HL-60 (cell line): ENCODE measurements around the gene CHSY1.
A peak's percentile ranks its signal among the peaks of the same experiment; 100 is the strongest.

ENCODE experiments used
- DNase-seq, 2 experiments: peaks; one replicate each; pipeline ENCODE4 v3.0.0-alpha.2; 2010 to 2020; ENCODE audit warnings: low read depth in 1 of 2, low spot score in 1 of 2
- H3K27ac ChIP-seq: fragments of 250-450 bp; sonication (Bioruptor Pico); replicated peaks from 2 replicates; pipeline ENCODE4 v1.5.1; 2020; ENCODE audit warnings: mild to moderate bottlenecking, moderate library complexity
- H3K27me3 ChIP-seq: fragments of 250-450 bp; sonication (Bioruptor Pico); 2 replicates; pipeline ENCODE4 v1.5.1; 2021; ENCODE audit warnings: mild to moderate bottlenecking, moderate library complexity; ENCODE audit not compliant: insufficient read depth, poor library complexity, severe bottlenecking
- H3K4me3 ChIP-seq: replicated peaks from 2 replicates; pipeline ENCODE4 v1.5.1; 2011; ENCODE audit warnings: mild to moderate bottlenecking, control low read depth, low read length; ENCODE audit not compliant: insufficient read depth
- GABPA ChIP-seq: IDR thresholded peaks from 2 replicates; pipeline ENCODE4 v1.6.1; 2012; ENCODE audit warnings: low read depth
- POLR2AphosphoS5 ChIP-seq: IDR thresholded peaks from 2 replicates; pipeline ENCODE4 v1.6.1; 2012; ENCODE audit warnings: low read depth
- SPI1 ChIP-seq: IDR thresholded peaks from 2 replicates; pipeline ENCODE4 v1.6.1; 2012; ENCODE audit warnings: low read depth, mild to moderate bottlenecking, borderline replicate concordance
- TF ChIP-seq, protein P1 (sequence below): IDR thresholded peaks from 2 replicates; pipeline ENCODE4 v1.6.1; 2012; ENCODE audit warnings: low read depth; ENCODE audit not compliant: insufficient replicate concordance
- TF ChIP-seq, protein P2 (sequence below): IDR thresholded peaks from one replicate; pipeline ENCODE4 v1.5.1; 2011; ENCODE audit warnings: low read length, control low read depth, inconsistent platforms; ENCODE audit not compliant: insufficient read depth

The CHSY1 gene

DNA sequence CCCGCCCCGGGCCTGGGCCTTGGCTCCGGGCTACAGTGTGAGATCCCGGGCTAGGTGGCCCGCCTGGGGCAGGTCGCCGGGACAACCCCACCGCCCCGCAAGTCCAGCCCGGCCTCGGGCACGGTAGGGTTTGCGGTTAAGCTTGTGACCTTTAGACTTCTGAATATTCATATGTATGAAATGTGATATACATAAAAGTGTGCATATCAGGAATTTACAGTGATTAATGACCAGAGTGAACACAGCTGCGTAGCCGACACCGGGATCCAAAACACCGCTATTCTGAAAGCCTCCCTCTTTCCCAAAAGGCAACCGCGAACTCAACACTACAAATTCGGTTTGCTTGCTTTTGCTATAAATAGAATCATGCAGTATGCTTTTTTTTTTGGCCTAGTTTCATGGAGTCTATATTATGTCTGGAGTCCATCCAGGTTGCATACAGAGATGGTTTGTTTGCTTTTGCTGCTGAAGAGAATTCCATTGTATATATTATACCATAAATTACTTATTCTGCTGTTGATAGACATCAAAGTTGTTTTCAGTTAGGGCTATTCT lies 43.8 kb upstream of the CHSY1 start:
- Histone ChIP-seq H3K27ac (peak overlapping the region; percentile 98), H3K27me3 (no peaks in the 10 kb centered on the region), H3K4me3 (peak overlapping the region; percentile 93)
- no peak for TF ChIP-seq POLR2AphosphoS5
- TF ChIP-seq, protein P1, sequence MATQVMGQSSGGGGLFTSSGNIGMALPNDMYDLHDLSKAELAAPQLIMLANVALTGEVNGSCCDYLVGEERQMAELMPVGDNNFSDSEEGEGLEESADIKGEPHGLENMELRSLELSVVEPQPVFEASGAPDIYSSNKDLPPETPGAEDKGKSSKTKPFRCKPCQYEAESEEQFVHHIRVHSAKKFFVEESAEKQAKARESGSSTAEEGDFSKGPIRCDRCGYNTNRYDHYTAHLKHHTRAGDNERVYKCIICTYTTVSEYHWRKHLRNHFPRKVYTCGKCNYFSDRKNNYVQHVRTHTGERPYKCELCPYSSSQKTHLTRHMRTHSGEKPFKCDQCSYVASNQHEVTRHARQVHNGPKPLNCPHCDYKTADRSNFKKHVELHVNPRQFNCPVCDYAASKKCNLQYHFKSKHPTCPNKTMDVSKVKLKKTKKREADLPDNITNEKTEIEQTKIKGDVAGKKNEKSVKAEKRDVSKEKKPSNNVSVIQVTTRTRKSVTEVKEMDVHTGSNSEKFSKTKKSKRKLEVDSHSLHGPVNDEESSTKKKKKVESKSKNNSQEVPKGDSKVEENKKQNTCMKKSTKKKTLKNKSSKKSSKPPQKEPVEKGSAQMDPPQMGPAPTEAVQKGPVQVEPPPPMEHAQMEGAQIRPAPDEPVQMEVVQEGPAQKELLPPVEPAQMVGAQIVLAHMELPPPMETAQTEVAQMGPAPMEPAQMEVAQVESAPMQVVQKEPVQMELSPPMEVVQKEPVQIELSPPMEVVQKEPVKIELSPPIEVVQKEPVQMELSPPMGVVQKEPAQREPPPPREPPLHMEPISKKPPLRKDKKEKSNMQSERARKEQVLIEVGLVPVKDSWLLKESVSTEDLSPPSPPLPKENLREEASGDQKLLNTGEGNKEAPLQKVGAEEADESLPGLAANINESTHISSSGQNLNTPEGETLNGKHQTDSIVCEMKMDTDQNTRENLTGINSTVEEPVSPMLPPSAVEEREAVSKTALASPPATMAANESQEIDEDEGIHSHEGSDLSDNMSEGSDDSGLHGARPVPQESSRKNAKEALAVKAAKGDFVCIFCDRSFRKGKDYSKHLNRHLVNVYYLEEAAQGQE = no peak
- no peak for TF ChIP-seq GABPA
- TF ChIP-seq, protein P2, sequence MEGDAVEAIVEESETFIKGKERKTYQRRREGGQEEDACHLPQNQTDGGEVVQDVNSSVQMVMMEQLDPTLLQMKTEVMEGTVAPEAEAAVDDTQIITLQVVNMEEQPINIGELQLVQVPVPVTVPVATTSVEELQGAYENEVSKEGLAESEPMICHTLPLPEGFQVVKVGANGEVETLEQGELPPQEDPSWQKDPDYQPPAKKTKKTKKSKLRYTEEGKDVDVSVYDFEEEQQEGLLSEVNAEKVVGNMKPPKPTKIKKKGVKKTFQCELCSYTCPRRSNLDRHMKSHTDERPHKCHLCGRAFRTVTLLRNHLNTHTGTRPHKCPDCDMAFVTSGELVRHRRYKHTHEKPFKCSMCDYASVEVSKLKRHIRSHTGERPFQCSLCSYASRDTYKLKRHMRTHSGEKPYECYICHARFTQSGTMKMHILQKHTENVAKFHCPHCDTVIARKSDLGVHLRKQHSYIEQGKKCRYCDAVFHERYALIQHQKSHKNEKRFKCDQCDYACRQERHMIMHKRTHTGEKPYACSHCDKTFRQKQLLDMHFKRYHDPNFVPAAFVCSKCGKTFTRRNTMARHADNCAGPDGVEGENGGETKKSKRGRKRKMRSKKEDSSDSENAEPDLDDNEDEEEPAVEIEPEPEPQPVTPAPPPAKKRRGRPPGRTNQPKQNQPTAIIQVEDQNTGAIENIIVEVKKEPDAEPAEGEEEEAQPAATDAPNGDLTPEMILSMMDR = no peak
- TF ChIP-seq SPI1 = no peak
- no peak for DNase-seq

GRCh38 chr15:101294731-101295606 lies 43.1 kb upstream of the CHSY1 start, which contains the start of gene SNRPA1:
SNRPA1 (minus strand) TSS chr15:101295248; CDS start chr15:101295178, 70 bp downstream.
- peak; percentile 91 to 96 for DNase-seq
- H3K27me3 ChIP-seq = no peaks in the 10 kb centered on the region
- H3K4me3 ChIP-seq = peak within 1 kb of the TSS; percentile 93
- TF ChIP-seq SPI1 (no peak), POLR2AphosphoS5 (peak; percentile 96), GABPA (peak; percentile 77)
- TF ChIP-seq, protein P1 = peak; percentile 12
- TF ChIP-seq, protein P2 = no peak
- peak within 1 kb of the TSS; percentile 98 for H3K27ac ChIP-seq

- no peak for DNase-seq
- H3K27ac ChIP-seq = peak overlapping the region; percentile 98; the same call in 1 of the 2 replicates
- TF ChIP-seq GABPA (no peak), POLR2AphosphoS5 (no peak), SPI1 (no peak)
- TF ChIP-seq, protein P2 = no peak
- TF ChIP-seq, protein P1 = no peak
These were observed 41.3 kb upstream of the CHSY1 start for GRCh38 chr15:101293122-101293521.

More at GRCh38 chr15:101293122-101293521, 41.3 kb upstream of the CHSY1 start:
- H3K4me3 ChIP-seq = peak overlapping the region; percentile 93
- no peaks in the 10 kb centered on the region for H3K27me3 ChIP-seq
